ENCODE results near the gene SULF2.
"Not testable (repeated sequence)": the region's sequence is repeated elsewhere in the genome, so short reads cannot be mapped to it uniquely, and the experiment has no call there.

SULF2 gene

DNA sequence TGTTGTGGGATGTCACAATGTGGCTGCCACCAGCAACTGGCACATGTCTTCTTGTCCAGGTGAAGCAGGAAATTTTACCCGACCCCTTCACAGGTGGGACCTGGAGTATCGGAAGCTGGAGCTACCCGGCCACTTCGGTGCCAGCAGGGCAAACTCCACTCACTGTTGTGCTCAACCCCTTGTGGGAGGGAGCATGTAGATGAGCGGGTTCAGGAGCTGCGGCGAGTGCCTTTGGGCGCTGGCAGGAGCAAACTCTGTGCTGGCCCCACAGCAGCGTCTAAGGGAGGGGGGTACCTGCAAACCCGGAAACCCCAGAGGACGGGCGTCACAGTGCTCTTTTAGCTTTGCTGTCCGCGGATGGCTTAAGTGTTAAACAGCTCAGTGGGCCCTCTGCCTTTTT lies 20.7 kb upstream of the SULF2 start:
- Histone ChIP-seq H3K27ac (replicated peaks) (no peak overlapping the region), H3K4me3 (replicated peaks; ENCODE audit: insufficient read depth, low read length) (no peak overlapping the region), H3K27me3 (ENCODE audit: insufficient read depth, poor library complexity, severe bottlenecking) (peaks cover 4% of the 10 kb centered on the region)
- no peak for DNase-seq (ENCODE audit: low read depth in 1 of 2, low spot score in 1 of 2)
- TF ChIP-seq GABPA (IDR thresholded peaks at IDR 0.05; ENCODE audit: low read depth) = no peak
- TF ChIP-seq, protein P1, sequence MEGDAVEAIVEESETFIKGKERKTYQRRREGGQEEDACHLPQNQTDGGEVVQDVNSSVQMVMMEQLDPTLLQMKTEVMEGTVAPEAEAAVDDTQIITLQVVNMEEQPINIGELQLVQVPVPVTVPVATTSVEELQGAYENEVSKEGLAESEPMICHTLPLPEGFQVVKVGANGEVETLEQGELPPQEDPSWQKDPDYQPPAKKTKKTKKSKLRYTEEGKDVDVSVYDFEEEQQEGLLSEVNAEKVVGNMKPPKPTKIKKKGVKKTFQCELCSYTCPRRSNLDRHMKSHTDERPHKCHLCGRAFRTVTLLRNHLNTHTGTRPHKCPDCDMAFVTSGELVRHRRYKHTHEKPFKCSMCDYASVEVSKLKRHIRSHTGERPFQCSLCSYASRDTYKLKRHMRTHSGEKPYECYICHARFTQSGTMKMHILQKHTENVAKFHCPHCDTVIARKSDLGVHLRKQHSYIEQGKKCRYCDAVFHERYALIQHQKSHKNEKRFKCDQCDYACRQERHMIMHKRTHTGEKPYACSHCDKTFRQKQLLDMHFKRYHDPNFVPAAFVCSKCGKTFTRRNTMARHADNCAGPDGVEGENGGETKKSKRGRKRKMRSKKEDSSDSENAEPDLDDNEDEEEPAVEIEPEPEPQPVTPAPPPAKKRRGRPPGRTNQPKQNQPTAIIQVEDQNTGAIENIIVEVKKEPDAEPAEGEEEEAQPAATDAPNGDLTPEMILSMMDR (IDR thresholded peaks at IDR 0.05; ENCODE audit: insufficient read depth, low read length) = no peak
- TF ChIP-seq SPI1 (IDR thresholded peaks at IDR 0.05; ENCODE audit: borderline replicate concordance, low read depth) = no peak
- TF ChIP-seq, protein P2, sequence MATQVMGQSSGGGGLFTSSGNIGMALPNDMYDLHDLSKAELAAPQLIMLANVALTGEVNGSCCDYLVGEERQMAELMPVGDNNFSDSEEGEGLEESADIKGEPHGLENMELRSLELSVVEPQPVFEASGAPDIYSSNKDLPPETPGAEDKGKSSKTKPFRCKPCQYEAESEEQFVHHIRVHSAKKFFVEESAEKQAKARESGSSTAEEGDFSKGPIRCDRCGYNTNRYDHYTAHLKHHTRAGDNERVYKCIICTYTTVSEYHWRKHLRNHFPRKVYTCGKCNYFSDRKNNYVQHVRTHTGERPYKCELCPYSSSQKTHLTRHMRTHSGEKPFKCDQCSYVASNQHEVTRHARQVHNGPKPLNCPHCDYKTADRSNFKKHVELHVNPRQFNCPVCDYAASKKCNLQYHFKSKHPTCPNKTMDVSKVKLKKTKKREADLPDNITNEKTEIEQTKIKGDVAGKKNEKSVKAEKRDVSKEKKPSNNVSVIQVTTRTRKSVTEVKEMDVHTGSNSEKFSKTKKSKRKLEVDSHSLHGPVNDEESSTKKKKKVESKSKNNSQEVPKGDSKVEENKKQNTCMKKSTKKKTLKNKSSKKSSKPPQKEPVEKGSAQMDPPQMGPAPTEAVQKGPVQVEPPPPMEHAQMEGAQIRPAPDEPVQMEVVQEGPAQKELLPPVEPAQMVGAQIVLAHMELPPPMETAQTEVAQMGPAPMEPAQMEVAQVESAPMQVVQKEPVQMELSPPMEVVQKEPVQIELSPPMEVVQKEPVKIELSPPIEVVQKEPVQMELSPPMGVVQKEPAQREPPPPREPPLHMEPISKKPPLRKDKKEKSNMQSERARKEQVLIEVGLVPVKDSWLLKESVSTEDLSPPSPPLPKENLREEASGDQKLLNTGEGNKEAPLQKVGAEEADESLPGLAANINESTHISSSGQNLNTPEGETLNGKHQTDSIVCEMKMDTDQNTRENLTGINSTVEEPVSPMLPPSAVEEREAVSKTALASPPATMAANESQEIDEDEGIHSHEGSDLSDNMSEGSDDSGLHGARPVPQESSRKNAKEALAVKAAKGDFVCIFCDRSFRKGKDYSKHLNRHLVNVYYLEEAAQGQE (IDR thresholded peaks at IDR 0.05; ENCODE audit: insufficient replicate concordance, low read depth) = no peak
- TF ChIP-seq POLR2AphosphoS5 (IDR thresholded peaks at IDR 0.05; ENCODE audit: low read depth) = no peak

DNA sequence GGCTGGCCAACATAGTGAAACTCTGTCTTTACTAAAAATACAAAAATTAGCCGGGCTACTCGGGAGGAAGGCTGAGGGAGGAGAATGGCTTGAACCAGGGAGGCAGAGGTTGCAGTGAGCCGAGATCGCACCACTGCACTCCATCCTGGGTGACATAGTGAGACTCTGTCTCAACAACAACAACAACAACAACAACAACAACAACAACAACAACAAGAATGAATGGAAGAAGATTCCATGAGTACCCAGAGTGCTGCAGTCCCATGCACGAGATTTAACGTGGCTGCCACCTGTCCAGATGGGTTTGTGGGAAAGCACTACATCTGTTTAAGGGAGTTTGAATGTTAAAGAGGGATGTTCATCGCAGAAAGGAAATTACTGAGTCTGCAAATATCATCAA lies 19.7 kb upstream of the SULF2 start:
- H3K4me3 ChIP-seq (replicated peaks; ENCODE audit: insufficient read depth, low read length); H3K27ac ChIP-seq (replicated peaks); H3K27me3 ChIP-seq (ENCODE audit: insufficient read depth, poor library complexity, severe bottlenecking); DNase-seq (ENCODE audit: low read depth in 1 of 2, low spot score in 1 of 2): not testable (repeated sequence)

DNA sequence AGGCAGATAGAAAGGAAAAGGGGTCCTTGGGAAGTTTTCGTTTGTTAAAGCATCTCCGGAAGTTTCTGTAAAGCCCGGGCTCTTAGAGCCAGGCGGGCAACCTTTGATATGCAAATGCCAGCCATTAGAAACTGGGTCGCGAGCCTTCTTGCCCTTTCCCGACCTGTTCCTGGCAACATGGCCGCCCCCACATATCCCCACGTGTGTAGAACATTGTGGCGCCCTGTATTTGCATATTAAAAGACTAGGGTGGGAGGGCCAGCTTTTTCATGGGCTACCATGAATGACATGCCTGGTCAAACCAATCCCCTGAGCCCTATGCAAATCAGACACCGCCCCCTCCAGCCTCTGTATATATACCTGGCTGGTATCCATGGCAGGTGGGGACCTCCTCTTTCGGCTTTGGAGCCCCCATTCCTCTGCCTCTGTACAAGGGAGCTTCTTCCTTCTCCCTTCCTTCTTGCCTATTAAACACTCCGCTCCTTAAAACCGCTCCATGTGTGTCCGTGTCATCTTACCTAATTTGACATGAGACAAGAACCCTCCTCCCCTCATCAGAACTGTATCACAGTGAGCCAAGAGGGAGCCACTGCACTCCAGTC lies 19.0 kb upstream of the SULF2 start:
- not testable (repeated sequence) for H3K4me3 ChIP-seq (replicated peaks; ENCODE audit: insufficient read depth, low read length); DNase-seq (ENCODE audit: low read depth in 1 of 2, low spot score in 1 of 2); H3K27ac ChIP-seq (replicated peaks); H3K27me3 ChIP-seq (ENCODE audit: insufficient read depth, poor library complexity, severe bottlenecking)

DNA sequence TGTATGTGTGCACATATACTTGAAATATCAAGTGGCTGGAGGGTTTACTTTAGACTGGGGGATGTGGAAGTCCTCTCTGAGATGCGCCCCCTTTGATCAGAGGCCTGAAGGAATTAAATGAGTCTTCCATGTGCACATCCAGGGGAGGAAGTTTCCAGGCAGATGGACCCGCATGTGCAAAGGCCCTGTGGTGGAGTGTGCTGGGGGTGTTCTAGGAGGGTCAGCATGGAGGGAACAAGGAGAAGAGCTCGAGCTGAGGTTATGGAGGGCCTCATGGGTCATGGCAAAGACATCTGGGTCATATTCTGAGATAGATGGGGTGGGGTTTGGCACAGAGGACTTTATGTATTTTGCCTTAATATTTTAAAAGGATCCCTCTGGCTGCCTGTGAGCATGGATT lies 17.7 kb upstream of the SULF2 start:
- H3K4me3 ChIP-seq (replicated peaks; ENCODE audit: insufficient read depth, low read length) = no peak overlapping the region
- TF ChIP-seq POLR2AphosphoS5 (IDR thresholded peaks at IDR 0.05; ENCODE audit: low read depth) = no peak
- no peak for TF ChIP-seq GABPA (IDR thresholded peaks at IDR 0.05; ENCODE audit: low read depth)
- TF ChIP-seq, protein P1 (IDR thresholded peaks at IDR 0.05; ENCODE audit: insufficient read depth, low read length) = no peak
- TF ChIP-seq, protein P2 (IDR thresholded peaks at IDR 0.05; ENCODE audit: insufficient replicate concordance, low read depth) = no peak
- TF ChIP-seq SPI1 (IDR thresholded peaks at IDR 0.05; ENCODE audit: borderline replicate concordance, low read depth) = no peak
- H3K27ac ChIP-seq (replicated peaks) = no peak overlapping the region
- DNase-seq (ENCODE audit: low read depth in 1 of 2, low spot score in 1 of 2) = no peak
- peaks cover 2% of the 10 kb centered on the region for H3K27me3 ChIP-seq (ENCODE audit: insufficient read depth, poor library complexity, severe bottlenecking)

DNA sequence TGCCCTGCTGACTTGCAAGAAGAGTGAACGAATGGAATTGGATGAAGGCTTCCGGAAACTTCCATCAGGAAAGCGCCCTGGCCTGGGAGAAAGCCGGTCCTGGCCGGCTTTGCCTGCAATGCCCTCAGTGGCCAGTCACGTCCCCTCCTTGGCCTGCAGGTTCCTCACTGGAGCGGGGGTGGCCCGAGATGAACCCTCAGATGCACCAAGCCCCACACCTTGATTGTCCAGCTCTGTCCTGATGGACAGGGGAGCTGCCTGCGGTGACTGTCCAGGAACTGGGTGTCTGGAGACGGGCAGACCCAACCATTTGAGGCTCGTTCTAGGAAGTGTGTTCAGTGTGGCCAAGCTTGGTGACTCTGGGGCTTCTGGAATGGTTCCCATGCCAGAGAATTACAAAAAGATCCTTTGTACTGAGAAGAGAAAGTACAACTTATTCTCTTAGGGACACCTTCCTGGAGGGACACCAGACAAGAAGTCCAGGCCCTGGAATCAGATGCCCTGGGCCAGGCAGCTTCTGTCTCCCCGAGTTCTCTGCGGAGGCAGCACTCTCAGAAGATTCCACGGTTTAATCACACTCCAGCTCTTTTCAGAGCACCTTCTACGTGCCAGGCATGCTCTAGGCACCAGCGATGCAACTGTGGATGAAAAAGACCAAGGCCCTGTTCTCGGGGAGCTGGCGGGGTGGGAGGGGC lies 17.1 kb upstream of the SULF2 start:
- Histone ChIP-seq H3K4me3 (replicated peaks; ENCODE audit: insufficient read depth, low read length) (no peak overlapping the region), H3K27ac (replicated peaks) (no peak overlapping the region), H3K27me3 (ENCODE audit: insufficient read depth, poor library complexity, severe bottlenecking) (peaks cover 2% of the 10 kb centered on the region)
- no peak for DNase-seq (ENCODE audit: low read depth in 1 of 2, low spot score in 1 of 2)
- TF ChIP-seq GABPA (IDR thresholded peaks at IDR 0.05; ENCODE audit: low read depth) = no peak
- TF ChIP-seq POLR2AphosphoS5 (IDR thresholded peaks at IDR 0.05; ENCODE audit: low read depth) = no peak
- TF ChIP-seq, protein P2 (IDR thresholded peaks at IDR 0.05; ENCODE audit: insufficient replicate concordance, low read depth) = no peak
- TF ChIP-seq, protein P1 (IDR thresholded peaks at IDR 0.05; ENCODE audit: insufficient read depth, low read length) = no peak
- no peak for TF ChIP-seq SPI1 (IDR thresholded peaks at IDR 0.05; ENCODE audit: borderline replicate concordance, low read depth)
